BE2C (cell line): ENCODE results near the gene TMEM17.

ENCODE experiments used
- DNase-seq: peaks from one replicate; pipeline ENCODE4 v3.0.0-alpha.2; 2020
- H3K27me3 ChIP-seq: fragments of 250-450 bp; sonication (Bioruptor Pico); 2 replicates; pipeline ENCODE4 v1.5.1; 2020; ENCODE audit warnings: mild to moderate bottlenecking
- H3K36me3 ChIP-seq: fragments of 250-450 bp; sonication (Bioruptor Pico); 2 replicates; pipeline ENCODE4 v1.5.1; 2020; ENCODE audit warnings: mild to moderate bottlenecking
- H3K4me1 ChIP-seq: fragments of 250-450 bp; sonication (Bioruptor Pico); 2 replicates; pipeline ENCODE4 v1.5.1; 2020
- H3K4me3 ChIP-seq: 2 replicates; pipeline ENCODE4 v1.5.1; 2011; ENCODE audit warnings: low read depth, low read length
- H3K9me3 ChIP-seq: fragments of 250-450 bp; sonication (Bioruptor Pico); 2 replicates; pipeline ENCODE4 v1.5.1; 2020
- CTCF ChIP-seq: IDR thresholded peaks from 2 replicates; pipeline ENCODE4 v1.5.1; 2012; ENCODE audit warnings: mild to moderate bottlenecking, low read depth, low read length

TMEM17 gene

GRCh38 chr2:62471816-62472215 lies 34.2 kb downstream of the TMEM17 start:
- no peak overlapping the region for H3K4me3 ChIP-seq
- H3K4me1 ChIP-seq, result no peaks in the 10 kb centered on the region
- no peaks in the 10 kb centered on the region for H3K9me3 ChIP-seq
- no peak for DNase-seq
- no peak for TF ChIP-seq CTCF
- no peaks in the 10 kb centered on the region for H3K36me3 ChIP-seq
- H3K27me3 ChIP-seq, result no peaks in the 10 kb centered on the region

DNA sequence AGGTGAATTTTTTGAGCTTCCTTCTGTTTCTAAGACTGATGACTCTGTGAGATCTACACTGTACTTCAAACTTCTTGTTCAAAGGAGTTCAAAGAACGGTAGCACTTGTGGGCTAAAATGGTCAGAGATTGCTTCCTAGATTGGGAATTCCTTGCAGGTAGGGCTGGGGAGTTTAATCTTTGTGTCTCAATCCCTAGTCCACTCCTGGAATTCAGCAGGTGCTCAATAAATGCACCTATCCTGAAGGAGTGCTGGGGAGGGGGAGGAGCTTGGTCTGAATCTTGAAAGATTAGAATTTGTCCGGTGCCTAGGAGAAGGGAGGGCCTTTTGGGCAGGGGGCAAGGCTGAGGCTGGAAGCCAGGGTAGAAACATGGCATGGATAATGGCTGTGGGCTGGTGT lies 34.6 kb downstream of the TMEM17 start:
- no peak for TF ChIP-seq CTCF
- no peaks in the 10 kb centered on the region for H3K36me3 ChIP-seq
- H3K27me3 ChIP-seq, result no peaks in the 10 kb centered on the region
- no peak for DNase-seq
- H3K4me3 ChIP-seq, result no peak overlapping the region
- H3K4me1 ChIP-seq, result no peaks in the 10 kb centered on the region
- no peaks in the 10 kb centered on the region for H3K9me3 ChIP-seq

DNA sequence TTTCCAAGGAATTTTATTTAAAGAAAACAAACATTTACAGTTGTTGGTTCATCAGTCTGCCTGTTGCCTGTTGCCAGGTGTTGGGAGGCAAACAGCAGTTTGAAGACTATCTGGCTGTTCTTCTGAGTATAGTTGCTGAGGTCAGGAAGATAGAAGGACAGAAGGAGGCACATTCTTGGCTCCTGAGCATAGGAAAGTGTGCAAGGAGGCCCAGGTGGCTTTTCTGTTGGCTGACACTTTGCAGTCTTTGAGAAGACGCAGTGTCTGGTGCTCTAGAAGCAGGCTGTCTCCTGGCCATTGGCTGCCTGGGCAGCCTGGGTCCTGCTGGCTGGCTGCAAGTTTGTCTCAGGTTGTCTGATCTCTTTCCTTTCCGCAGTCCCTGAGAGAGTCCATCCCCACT lies 36.4 kb downstream of the TMEM17 start:
- Histone ChIP-seq H3K36me3 (no peaks in the 10 kb centered on the region), H3K4me1 (no peaks in the 10 kb centered on the region), H3K27me3 (no peaks in the 10 kb centered on the region), H3K4me3 (no peak overlapping the region), H3K9me3 (no peaks in the 10 kb centered on the region)
- DNase-seq, result no peak
- no peak for TF ChIP-seq CTCF

- TF ChIP-seq CTCF, result no peak
- no peak for DNase-seq
- H3K4me1 ChIP-seq, result no peaks in the 10 kb centered on the region
Observed at GRCh38 chr2:62469114-62469513, 36.9 kb downstream of the TMEM17 start.

DNA sequence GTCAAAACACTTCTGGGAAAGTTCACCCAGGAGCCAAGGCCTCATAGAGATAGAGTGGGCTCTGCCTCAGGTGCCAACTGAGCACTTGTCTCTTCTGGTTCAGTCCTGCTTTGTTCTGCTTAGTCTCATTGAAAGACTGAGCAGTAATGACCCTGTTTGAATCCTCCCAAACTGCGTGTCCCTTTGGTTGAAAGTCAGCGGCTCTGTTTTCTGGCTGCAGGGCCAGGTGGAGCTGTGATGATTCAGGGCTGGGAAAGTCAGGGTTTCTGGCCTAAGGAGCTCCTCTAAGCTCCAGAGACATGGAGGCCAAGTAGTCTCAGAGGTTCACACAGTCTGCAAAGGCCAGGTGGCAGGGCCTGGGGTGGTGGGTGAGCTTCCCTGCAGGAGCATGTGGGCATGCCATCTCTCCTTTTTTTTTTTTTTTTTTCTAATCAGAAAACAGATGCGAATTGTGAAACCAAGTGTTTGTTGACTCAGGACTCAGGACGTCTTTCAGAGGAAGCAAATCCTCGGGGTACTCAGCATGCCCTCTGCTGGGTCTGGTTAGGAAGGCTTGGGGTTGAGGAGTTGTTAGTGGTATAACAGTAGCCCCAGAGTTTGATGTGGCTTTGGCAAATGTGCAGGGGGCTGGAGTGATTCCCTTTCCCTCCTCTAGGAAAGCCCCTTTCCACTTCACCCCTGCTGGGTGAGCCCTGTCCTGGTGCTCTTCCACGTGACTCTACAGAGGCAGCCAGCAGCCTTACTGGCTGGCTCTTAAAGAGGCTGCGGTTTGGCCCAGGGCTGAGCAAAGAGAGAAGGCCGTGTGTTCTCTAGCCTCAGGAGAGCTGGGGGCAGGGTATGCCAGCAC lies 38.3 kb downstream of the TMEM17 start:
- no peaks in the 10 kb centered on the region for H3K27me3 ChIP-seq
- H3K4me1 ChIP-seq, result no peaks in the 10 kb centered on the region
- DNase-seq, result no peak
- no peak overlapping the region for H3K4me3 ChIP-seq
- H3K36me3 ChIP-seq, result no peaks in the 10 kb centered on the region
- H3K9me3 ChIP-seq, result no peaks in the 10 kb centered on the region
- TF ChIP-seq CTCF, result no peak

More at GRCh38 chr2:62469114-62469513, 36.9 kb downstream of the TMEM17 start:
- Histone ChIP-seq H3K4me3 (no peak overlapping the region), H3K9me3 (no peaks in the 10 kb centered on the region), H3K27me3 (no peaks in the 10 kb centered on the region), H3K36me3 (no peaks in the 10 kb centered on the region)

DNA sequence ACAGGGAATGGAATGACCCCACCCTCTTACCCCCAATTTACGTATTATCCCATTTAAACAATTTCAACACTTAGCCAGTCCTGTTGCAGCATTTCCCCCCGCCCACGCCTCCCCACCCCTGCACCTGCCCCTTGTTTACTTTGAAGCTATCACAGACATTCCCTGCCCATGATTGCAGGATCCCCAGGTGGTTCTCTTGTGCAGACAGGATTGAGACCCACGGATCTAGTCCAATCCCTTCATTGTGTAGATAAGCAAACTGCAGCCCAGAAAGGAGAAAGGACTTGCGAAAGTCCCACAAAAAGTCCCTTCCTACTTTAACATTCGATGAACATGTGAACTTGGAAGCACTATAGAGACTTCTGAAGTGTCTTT lies 38.9 kb downstream of the TMEM17 start:
- no peak for TF ChIP-seq CTCF
- Histone ChIP-seq H3K4me1 (no peaks in the 10 kb centered on the region), H3K4me3 (no peak overlapping the region), H3K9me3 (no peaks in the 10 kb centered on the region), H3K36me3 (no peaks in the 10 kb centered on the region), H3K27me3 (no peaks in the 10 kb centered on the region)
- DNase-seq, result no peak
